Measurements from ENCODE around the gene INSIG1. TPM values are rescaled to one million over a fixed set of nuclear protein-coding genes. Genes with fewer than 3 reads are reported as not detected.

INSIG1 gene
- total and polyA plus RNA-seq, 8 donors = 13.0 to 59.2 (median 37.1) TPM

DNA sequence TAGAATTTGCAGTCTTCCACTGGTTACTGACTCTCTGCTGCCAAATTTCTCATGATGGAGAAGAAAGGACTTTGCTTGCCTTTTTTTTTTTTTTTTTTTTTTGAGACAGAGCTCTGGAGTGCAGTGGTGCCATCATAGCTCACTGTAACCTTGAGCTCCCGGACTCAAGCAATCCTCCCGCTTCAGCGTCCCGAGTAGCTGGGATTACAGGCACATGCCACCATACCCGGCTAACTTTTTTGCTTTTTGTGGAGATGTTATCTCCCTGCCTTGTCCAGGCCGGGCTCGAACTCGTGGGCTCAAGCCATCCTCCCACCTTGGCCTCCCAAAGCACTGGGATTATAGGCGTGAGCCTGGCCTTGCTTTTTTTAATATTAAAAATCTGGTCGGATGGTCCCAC lies 6.2 kb downstream of the INSIG1 start:
- no peak for DNase-seq
- H3K27ac ChIP-seq = no peak overlapping the region
- no peak for TF ChIP-seq CTCF (IDR thresholded peaks at IDR 0.05)
- no peaks in the 10 kb centered on the region for H3K9me3 ChIP-seq
- no peak for FAIRE-seq
- H3K36me3 ChIP-seq = peaks cover 3 to 13% (median 3%) of the 10 kb centered on the region in 3 donors
- 47 to 51% methylated on average over 10 of the region's 10 CpGs for WGBS, 2 donors
- peaks cover 5 to 46% (median 17%) of the 10 kb centered on the region in 3 donors for H3K4me1 ChIP-seq
- no peak overlapping the region for H3K4me3 ChIP-seq
- no peak for ATAC-seq
- H3K27me3 ChIP-seq = no peaks in the 10 kb centered on the region
- intact Hi-C loops (cut with DNase I) = no loop called here

GRCh38 chr7:155305231-155305904 lies 7.7 kb downstream of the INSIG1 start:
- intact Hi-C loops (cut with DNase I) = no loop called here
- H3K36me3 ChIP-seq = peaks cover 3 to 27% (median 3%) of the 10 kb centered on the region in 3 donors
- no peaks in the 10 kb centered on the region for H3K9me3 ChIP-seq
- no peaks in the 10 kb centered on the region for H3K27me3 ChIP-seq
- TF ChIP-seq CTCF (IDR thresholded peaks at IDR 0.05) = no peak
- peaks cover 5 to 40% (median 17%) of the 10 kb centered on the region in 3 donors for H3K4me1 ChIP-seq
- DNase-seq (no peak), FAIRE-seq (no peak), ATAC-seq (no peak)
- H3K4me3 ChIP-seq = no peak overlapping the region
- H3K27ac ChIP-seq = no peak overlapping the region
- WGBS, 2 donors = 51 to 65% methylated on average over 9 of the region's 9 CpGs

GRCh38 chr7:155306673-155307470 lies 9.2 kb downstream of the INSIG1 start:
- H3K36me3 ChIP-seq = peaks cover 3 to 28% (median 3%) of the 10 kb centered on the region in 3 donors
- DNase-seq (peak in 3 of 6 donors; percentile 49 to 68 (median 56)), ATAC-seq (peak; percentile 51 to 71 (median 53)), FAIRE-seq (no peak)
- intact Hi-C loops (cut with DNase I) = no loop called here
- peaks cover 0 to 34% (median 24%) of the 10 kb centered on the region in 3 donors for H3K4me1 ChIP-seq
- 48 to 50% methylated on average over 15 of the region's 15 CpGs for WGBS, 2 donors
- peak overlapping the region; percentile 25 to 61 (median 42) for H3K27ac ChIP-seq
- no peaks in the 10 kb centered on the region for H3K9me3 ChIP-seq
- TF ChIP-seq CTCF (IDR thresholded peaks at IDR 0.05) = no peak
- no peak overlapping the region for H3K4me3 ChIP-seq
- no peaks in the 10 kb centered on the region for H3K27me3 ChIP-seq

DNA sequence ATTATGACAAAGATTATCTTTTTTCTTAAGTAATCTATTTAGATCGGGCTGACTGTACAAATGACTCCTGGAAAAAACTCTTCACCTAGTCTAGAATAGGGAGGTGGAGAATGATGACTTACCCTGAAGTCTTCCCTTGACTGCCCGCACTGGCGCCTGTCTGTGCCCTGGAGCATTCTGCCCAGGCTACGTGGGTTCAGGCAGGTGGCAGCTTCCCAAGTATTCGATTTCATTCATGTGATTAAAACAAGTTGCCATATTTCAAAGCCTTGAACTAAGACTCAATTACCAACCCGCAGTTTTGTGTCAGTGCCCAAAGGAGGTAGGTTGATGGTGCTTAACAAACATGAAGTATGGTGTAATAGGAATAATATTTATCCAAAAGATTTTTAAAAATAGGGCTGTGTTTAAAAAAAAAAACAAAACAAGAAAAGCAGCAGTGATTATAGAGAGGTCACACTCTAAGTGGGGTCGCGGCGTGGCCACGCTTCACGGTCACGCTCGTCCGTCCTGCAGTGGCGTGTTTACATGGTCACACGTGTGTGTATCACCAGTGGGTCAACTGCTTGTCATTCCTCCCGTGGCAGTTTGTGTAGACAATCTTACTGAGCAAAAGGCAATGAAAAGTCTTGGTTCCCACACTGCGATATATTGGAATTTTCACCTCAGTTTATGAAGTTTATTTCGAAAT lies 10.8 kb downstream of the INSIG1 start:
- WGBS, 2 donors = 79 to 83% methylated on average over 19 of the region's 19 CpGs
- Histone ChIP-seq H3K36me3 (peaks cover 3 to 28% (median 3%) of the 10 kb centered on the region in 3 donors), H3K27me3 (no peaks in the 10 kb centered on the region), H3K9me3 (no peaks in the 10 kb centered on the region), H3K27ac (no peak overlapping the region), H3K4me1 (peaks cover 0 to 20% (median 13%) of the 10 kb centered on the region in 3 donors), H3K4me3 (no peak overlapping the region)
- TF ChIP-seq CTCF (IDR thresholded peaks at IDR 0.05) = no peak
- no peak for ATAC-seq
- FAIRE-seq = no peak
- no peak for DNase-seq
- intact Hi-C loops (cut with DNase I) = no loop called here
